Measurements from ENCODE around the gene HBG1. TPM values are rescaled to one million over a fixed set of nuclear protein-coding genes. Genes with fewer than 3 reads are reported as not detected.

HBG1 gene
- total RNA-seq, 1 donor from 2014 or later: not detected

- no peak for FAIRE-seq
- Mint-ChIP-seq H3K4me3 (ENCODE audit: unreplicated experiment) (no peak overlapping the region), H3K4me1 (ENCODE audit: low read depth, unreplicated experiment) (no peaks in the 10 kb centered on the region), H3K9me3 (ENCODE audit: unreplicated experiment) (peaks cover 5% of the 10 kb centered on the region), H3K27ac (ENCODE audit: unreplicated experiment) (no peak overlapping the region), H3K36me3 (ENCODE audit: low read depth, unreplicated experiment) (no peaks in the 10 kb centered on the region), H3K27me3 (ENCODE audit: low read depth, unreplicated experiment) (peaks cover 4% of the 10 kb centered on the region)
- DNase-seq (ENCODE audit: low read depth): no peak
- Histone ChIP-seq H2AFZ (ENCODE audit: low read depth, low read length) (no peak overlapping the region), H3K9me3 (ENCODE audit: insufficient read depth, low read depth, low read length) (no peaks in the 10 kb centered on the region), H3K4me1 (ENCODE audit: insufficient read depth, low read length) (no peaks in the 10 kb centered on the region), H3K27me3 (ENCODE audit: insufficient read depth, low read length) (no peaks in the 10 kb centered on the region), H3K4me2 (ENCODE audit: low read length) (no peak overlapping the region), H3K36me3 (ENCODE audit: insufficient read depth, low read length) (no peaks in the 10 kb centered on the region), H4K20me1 (ENCODE audit: insufficient read depth, low read length) (no peaks in the 10 kb centered on the region), H3K4me3 (ENCODE audit: insufficient read depth, low read depth, low read length) (no peak overlapping the region), H3K9ac (ENCODE audit: low read length) (no peak overlapping the region), H3K79me2 (ENCODE audit: insufficient read depth, low read length) (no peaks in the 10 kb centered on the region), H3K27ac (ENCODE audit: low read depth, low read length) (no peak overlapping the region)
- TF ChIP-seq EZH2 (IDR thresholded peaks at IDR 0.05; ENCODE audit: insufficient read depth, low read length): no peak
- no peak for TF ChIP-seq CTCF (IDR thresholded peaks at IDR 0.05; ENCODE audit: insufficient read depth, low read depth, low read length)
These were observed 3.2 kb upstream of the HBG1 start for GRCh38 chr11:5252919-5253265.

GRCh38 chr11:5252192-5252918 lies 2.7 kb upstream of the HBG1 start:
- H3K27ac ChIP-seq (ENCODE audit: low read depth, low read length): no peak overlapping the region
- DNase-seq (ENCODE audit: low read depth): no peak
- Mint-ChIP-seq H3K4me3 (ENCODE audit: unreplicated experiment) (no peak overlapping the region), H3K36me3 (ENCODE audit: low read depth, unreplicated experiment) (no peaks in the 10 kb centered on the region), H3K4me1 (ENCODE audit: low read depth, unreplicated experiment) (peaks cover 3% of the 10 kb centered on the region), H3K9me3 (ENCODE audit: unreplicated experiment) (peaks cover 5% of the 10 kb centered on the region), H3K27me3 (ENCODE audit: low read depth, unreplicated experiment) (peaks cover 4% of the 10 kb centered on the region), H3K27ac (ENCODE audit: unreplicated experiment) (no peak overlapping the region)
- H3K9ac ChIP-seq (ENCODE audit: low read length): no peak overlapping the region
- H3K4me1 ChIP-seq (ENCODE audit: insufficient read depth, low read length): no peaks in the 10 kb centered on the region
- FAIRE-seq: no peak
- TF ChIP-seq CTCF (IDR thresholded peaks at IDR 0.05; ENCODE audit: insufficient read depth, low read depth, low read length): no peak
- TF ChIP-seq EZH2 (IDR thresholded peaks at IDR 0.05; ENCODE audit: insufficient read depth, low read length): no peak
- no peaks in the 10 kb centered on the region for H3K27me3 ChIP-seq (ENCODE audit: insufficient read depth, low read length)
- H3K9me3 ChIP-seq (ENCODE audit: insufficient read depth, low read depth, low read length): no peaks in the 10 kb centered on the region
- no peaks in the 10 kb centered on the region for H4K20me1 ChIP-seq (ENCODE audit: insufficient read depth, low read length)
- no peaks in the 10 kb centered on the region for H3K36me3 ChIP-seq (ENCODE audit: insufficient read depth, low read length)
- H2AFZ ChIP-seq (ENCODE audit: low read depth, low read length): no peak overlapping the region
- no peak overlapping the region for H3K4me2 ChIP-seq (ENCODE audit: low read length)
- H3K4me3 ChIP-seq (ENCODE audit: insufficient read depth, low read depth, low read length): no peak overlapping the region
- H3K79me2 ChIP-seq (ENCODE audit: insufficient read depth, low read length): no peaks in the 10 kb centered on the region

- Mint-ChIP-seq H3K27ac (ENCODE audit: unreplicated experiment) (no peak overlapping the region), H3K27me3 (ENCODE audit: low read depth, unreplicated experiment) (peaks cover 4% of the 10 kb centered on the region), H3K4me1 (ENCODE audit: low read depth, unreplicated experiment) (peaks cover 9% of the 10 kb centered on the region), H3K9me3 (ENCODE audit: unreplicated experiment) (peaks cover 5% of the 10 kb centered on the region), H3K4me3 (ENCODE audit: unreplicated experiment) (no peak overlapping the region), H3K36me3 (ENCODE audit: low read depth, unreplicated experiment) (no peaks in the 10 kb centered on the region)
- no peaks in the 10 kb centered on the region for H4K20me1 ChIP-seq (ENCODE audit: insufficient read depth, low read length)
- no peak overlapping the region for H3K9ac ChIP-seq (ENCODE audit: low read length)
- H3K27me3 ChIP-seq (ENCODE audit: insufficient read depth, low read length): no peaks in the 10 kb centered on the region
- H3K79me2 ChIP-seq (ENCODE audit: insufficient read depth, low read length): no peaks in the 10 kb centered on the region
- H3K36me3 ChIP-seq (ENCODE audit: insufficient read depth, low read length): no peaks in the 10 kb centered on the region
- H3K27ac ChIP-seq (ENCODE audit: low read depth, low read length): no peak overlapping the region
- no peaks in the 10 kb centered on the region for H3K9me3 ChIP-seq (ENCODE audit: insufficient read depth, low read depth, low read length)
- no peak for TF ChIP-seq CTCF (IDR thresholded peaks at IDR 0.05; ENCODE audit: insufficient read depth, low read depth, low read length)
- no peak for TF ChIP-seq EZH2 (IDR thresholded peaks at IDR 0.05; ENCODE audit: insufficient read depth, low read length)
- DNase-seq (ENCODE audit: low read depth) (no peak), FAIRE-seq (no peak)
- H3K4me1 ChIP-seq (ENCODE audit: insufficient read depth, low read length): no peaks in the 10 kb centered on the region
- no peak overlapping the region for H3K4me3 ChIP-seq (ENCODE audit: insufficient read depth, low read depth, low read length)
- H2AFZ ChIP-seq (ENCODE audit: low read depth, low read length): no peak overlapping the region
- no peak overlapping the region for H3K4me2 ChIP-seq (ENCODE audit: low read length)
These were observed 2.1 kb upstream of the HBG1 start for GRCh38 chr11:5251746-5252145.

Measured in astrocyte (in vitro differentiated cells and primary cell).